Midbrain (tissue), 1 donor: ENCODE measurements around the gene ARAP2.

Source experiments
- DNase-seq: peaks from one replicate; lab custom pipeline; 2025; lab: John Stamatoyannopoulos, UW

Gene ARAP2

DNA sequence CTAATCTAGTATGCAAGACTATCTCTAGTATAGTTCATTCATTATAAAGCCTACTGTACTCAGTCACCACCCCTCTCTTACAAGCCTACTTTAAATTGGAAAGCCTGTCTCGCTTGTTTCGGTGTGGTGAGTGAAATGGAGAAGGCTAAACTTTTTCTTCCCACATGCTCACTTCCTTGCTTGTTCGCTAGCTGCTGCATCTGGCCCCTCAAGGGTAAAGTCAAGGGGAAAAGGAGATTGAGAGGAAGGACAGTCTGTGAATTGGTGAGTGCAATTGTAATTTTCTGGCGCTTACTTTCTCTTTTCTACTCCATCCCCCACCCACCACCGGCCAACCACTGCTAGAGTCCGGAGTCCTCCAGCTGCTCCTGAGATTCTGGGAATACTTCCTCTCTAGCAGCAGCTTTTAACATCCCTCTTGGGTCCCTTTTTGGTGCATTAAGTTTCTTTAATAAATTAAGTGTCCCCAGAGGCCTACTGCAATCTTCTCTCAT is 12.1 kb upstream of the ARAP2 start:
- DNase-seq: no peak

GRCh38 chr4:36255577-36255976 is 11.3 kb upstream of the ARAP2 start:
- no peak for DNase-seq

GRCh38 chr4:36254371-36254770 is 10.1 kb upstream of the ARAP2 start:
- no peak for DNase-seq

DNA sequence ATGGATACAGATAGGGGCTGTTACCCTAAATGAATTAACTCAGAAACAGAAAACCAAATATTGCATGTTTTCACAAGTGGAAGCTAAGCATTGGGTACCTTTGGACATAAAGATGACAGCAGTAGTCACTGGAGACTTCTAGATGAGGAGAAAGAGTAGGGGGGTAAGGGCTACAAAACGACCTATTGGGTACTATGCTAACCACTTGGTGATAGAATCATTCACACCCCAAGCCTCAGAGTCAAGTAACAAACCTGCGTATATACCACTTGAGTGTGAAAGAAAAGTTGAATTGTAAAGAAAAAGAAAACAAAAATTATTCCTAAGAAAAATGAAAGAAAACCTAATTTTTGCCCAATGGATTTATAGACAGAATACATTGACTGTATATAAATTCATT is 7.7 kb upstream of the ARAP2 start:
- DNase-seq: no peak

GRCh38 chr4:36249610-36250009 is 5.3 kb upstream of the ARAP2 start:
- no peak for DNase-seq

- peak; percentile 74 for DNase-seq
Measured at GRCh38 chr4:36243355-36244256, 708 bp downstream of the ARAP2 start.

GRCh38 chr4:36242629-36243354 is 1.5 kb downstream of the ARAP2 start:
- no peak for DNase-seq

DNA sequence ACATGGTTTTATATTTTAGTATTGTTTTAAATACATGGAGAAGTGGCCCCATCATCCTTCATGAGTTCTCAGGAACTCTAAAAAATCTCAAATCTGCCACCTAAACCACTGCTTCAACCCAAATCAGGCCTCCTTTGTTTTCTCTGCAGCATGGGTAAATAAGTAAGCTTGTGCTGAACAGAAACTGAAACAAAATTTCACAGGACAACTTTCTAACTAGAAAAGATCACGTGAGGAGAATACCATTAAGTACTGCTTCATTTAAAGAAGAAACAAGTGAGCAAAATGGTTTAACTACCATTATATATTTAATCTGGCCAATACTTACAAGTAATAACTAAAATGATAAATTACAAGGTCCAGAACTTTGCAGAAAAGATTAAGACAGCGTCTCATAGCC is 2.5 kb downstream of the ARAP2 start:
- peak; percentile 66 for DNase-seq

GRCh38 chr4:36237366-36238313 is 6.7 kb downstream of the ARAP2 start:
- DNase-seq: no peak

- DNase-seq: no peak
Measured at GRCh38 chr4:36236159-36236558, 8.2 kb downstream of the ARAP2 start.

DNA sequence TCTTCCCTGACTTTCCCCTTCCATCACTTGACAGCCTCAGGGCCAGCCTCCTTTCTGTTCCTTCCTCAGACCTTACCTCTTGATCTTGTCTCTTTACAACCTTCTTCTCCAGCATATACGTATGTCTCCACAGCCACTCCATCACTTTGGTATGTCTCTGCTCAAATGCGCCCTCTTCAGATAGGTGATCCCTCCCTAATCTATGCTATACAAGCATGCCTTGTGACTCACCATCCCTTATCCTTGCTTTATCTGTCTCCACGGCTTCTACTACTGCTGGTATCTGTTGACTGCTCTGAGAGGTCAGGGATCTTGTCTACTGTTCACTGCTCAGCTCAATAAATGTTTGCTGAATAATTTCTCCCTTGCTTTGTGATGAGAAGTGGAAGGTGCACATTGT is 9.0 kb downstream of the ARAP2 start:
- no peak for DNase-seq

DNA sequence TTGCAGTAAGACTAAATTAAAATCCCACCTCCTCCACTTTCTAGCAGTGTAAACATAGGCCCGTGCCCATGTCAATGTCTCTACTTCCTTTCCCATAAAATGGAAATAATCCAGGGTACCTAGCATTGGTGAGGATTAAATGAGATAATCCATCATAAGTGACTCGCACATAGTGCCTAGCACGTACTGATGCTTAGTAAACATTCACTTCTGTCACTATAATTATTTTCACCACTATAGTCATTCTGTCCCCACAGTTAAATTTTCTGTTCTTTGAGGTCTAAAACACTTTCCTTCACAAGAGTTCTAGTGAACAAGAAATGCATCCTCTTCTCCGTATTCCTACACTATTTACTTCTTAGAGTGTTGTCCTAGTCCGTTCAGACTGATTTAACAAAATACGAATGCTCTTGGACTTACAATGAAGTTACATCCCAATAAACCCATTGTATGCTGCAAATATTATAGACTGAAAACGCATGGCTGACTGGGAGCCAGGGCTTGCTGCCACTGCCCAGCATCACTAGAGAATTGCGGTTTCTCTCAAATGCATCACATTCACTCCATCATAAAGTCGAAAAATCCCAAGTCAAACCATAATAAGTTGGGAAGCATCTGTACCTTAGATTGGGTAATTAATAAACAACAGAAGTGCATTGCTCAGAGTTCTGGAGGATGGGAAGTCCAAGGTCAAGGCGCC is 10.6 kb downstream of the ARAP2 start:
- DNase-seq: no peak

DNA sequence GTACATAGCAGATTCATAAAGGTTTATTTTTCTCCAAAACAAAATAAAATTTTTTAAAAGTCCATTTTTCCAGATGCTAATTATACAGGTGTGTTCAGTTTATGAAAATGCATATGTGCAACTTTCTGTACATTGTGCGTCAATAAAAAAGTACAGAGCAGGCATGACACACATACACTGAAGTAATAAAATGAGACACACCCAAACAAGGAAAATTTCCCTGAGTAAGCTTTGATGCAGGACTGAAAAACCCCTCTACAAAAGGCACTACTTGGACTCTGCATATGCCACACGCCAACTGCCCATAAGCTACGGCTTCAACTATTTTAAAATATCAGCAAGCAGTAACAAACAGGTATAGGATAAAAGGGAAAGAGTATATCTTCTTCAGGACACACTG is 13.8 kb downstream of the ARAP2 start:
- no peak for DNase-seq

- DNase-seq: no peak
Measured at GRCh38 chr4:36227913-36228312, 16.4 kb downstream of the ARAP2 start.

DNA sequence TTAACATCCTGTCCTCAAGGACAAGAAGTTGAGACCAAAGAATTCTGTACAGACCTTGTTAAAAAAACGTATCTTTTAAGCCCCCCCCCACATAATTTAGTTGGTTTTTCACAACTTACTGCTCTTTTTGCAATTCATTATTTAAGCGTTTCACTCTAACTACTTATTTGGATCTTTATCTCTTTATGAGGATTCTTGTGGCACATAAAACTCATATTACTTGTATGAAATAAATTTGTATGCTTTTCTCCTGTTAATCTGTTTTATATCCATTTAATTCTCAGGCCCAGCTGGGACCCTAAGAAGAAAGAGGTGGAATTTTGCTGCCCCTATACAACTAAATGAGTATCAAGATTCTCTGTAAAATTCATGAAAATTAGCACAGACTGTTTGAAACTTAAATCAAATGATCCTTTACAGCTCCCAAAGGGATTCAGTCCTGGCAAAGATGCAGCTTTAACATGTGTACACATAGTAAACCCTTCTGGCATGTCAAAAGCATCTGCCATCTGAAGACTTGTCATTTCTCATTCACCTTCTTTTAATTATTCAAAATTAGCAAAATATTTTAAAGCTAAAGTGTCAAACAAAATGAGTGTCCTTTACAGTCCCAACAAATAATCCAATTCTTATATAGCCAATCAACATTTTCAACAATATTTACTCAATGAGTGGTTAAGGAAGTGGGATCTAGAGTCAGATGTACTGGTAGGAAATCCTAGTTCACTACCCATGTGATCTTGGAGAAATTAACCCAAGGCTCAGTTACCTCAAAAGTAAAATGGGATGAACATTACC is 17.7 kb downstream of the ARAP2 start:
- DNase-seq: no peak

GRCh38 chr4:36224972-36225903 is 19.1 kb downstream of the ARAP2 start:
- peak; percentile 65 for DNase-seq

- DNase-seq: no peak
Measured at GRCh38 chr4:36222702-36223101, 21.6 kb downstream of the ARAP2 start.

DNA sequence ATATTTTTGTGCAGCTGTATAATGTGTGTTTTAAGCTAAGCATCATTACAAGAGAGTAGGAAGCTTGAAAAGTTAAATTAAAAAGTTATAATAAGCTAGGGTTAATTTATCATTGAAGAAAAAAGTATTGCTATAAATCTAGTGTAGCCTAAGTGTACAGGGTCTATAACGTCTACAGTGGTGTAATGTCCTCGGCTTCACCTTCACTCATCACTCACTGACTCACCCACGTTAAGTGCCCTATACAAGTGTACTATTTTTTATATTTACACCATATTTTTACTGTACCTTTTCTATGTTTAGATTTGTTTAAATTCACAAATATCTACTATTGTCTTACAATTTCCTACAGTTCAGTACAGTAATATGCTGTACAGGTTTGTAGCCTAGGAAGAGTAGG is 23.5 kb downstream of the ARAP2 start:
- no peak for DNase-seq

DNA sequence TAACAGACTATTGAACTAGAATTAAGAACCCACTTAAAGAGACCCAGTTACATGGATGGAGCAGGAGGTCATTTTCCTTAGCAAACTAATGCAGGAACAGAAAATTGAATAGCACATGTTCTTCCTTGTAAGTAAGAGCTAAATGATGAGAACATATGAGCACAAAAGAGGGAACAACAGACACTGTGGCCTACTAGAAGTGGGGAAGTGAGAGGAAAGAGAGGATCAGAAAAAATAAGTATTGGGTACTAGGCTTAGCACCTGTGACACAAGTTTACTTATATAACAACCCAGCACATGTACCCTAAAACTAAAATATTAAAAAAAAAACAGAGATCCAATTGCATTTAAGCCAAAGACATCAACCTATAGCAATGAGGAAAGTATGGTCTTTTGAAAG is 26.2 kb downstream of the ARAP2 start:
- no peak for DNase-seq
